T-helper 1 cell (primary cell): ENCODE results near the gene INSR.
"Not testable (repeated sequence)": the region's sequence is repeated elsewhere in the genome, so short reads cannot be mapped to it uniquely, and the experiment has no call there.

Experiments
- DNase-seq, 5 donors: peaks; one replicate each; pipeline ENCODE4 v3.0.0-alpha.2; 2012 to 2020

Gene INSR

GRCh38 chr19:7217861-7218260, 76.4 kb downstream of the INSR start:
- no peak for DNase-seq

DNA sequence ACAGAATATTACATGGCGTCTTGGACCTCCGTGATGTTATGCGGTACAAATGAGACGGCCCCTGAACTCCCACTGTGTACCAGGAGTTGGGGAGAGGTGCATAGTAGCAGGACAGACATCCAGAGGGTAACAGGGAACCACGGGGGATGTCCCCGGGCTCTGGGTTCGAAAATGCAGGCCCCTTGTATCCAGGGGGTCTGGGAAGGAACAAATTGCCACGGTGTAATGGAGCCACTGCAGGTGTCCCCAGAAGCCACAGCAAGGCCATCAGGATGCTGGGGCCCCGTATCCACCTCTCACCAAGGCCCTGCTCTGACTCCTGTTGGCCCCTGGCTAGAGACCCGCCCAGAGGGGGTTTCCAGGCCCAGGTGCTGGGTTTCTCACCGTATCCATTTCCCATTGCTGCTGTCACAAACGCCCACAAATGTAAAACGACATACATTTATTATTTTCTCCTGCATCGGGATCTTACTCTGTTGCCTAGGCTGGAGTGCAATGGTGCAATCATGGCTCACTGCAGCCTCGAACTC, 77.8 kb downstream of the INSR start:
- no peak for DNase-seq

- DNase-seq: no peak
Observed at GRCh38 chr19:7215176-7215575, 79.0 kb downstream of the INSR start.

GRCh38 chr19:7214324-7215089, 79.7 kb downstream of the INSR start:
- DNase-seq: no peak

DNA sequence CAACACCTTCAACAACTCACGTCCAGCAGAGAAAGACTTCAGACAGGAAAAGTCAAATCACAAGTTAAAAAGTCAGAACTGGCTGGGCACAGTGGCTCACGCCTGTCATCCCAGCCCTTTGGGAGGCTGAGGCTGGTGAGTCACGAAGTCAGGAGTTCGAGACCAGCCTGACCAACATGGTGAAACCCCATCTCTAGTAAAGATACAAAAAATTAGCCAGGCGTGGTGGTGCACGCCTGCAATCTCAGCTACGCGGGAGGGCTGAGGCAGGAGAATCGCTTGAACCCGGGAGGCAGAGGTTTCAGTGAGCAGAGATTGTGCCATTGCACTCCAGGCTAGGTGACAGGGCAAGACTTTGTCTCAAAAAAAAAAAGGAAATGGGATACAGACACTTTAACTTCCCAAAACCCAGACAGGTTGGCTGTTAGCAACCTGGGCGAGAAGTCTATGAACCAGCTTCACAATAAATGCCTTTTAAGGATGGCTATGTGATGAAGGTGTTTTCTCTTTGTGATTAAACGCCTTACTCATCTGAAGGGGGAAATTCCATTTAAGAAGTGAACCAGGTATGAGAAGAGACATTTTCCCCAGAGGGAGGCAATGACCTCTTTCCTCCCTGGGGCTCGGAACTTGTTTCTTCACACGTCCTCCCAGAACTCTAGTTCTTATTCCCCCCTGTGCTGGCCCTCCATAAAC, 80.4 kb downstream of the INSR start:
- DNase-seq: no peak

- DNase-seq: no peak
Observed at GRCh38 chr19:7211191-7211951, 82.8 kb downstream of the INSR start.

GRCh38 chr19:7210359-7210758, 83.9 kb downstream of the INSR start:
- DNase-seq: no peak

DNA sequence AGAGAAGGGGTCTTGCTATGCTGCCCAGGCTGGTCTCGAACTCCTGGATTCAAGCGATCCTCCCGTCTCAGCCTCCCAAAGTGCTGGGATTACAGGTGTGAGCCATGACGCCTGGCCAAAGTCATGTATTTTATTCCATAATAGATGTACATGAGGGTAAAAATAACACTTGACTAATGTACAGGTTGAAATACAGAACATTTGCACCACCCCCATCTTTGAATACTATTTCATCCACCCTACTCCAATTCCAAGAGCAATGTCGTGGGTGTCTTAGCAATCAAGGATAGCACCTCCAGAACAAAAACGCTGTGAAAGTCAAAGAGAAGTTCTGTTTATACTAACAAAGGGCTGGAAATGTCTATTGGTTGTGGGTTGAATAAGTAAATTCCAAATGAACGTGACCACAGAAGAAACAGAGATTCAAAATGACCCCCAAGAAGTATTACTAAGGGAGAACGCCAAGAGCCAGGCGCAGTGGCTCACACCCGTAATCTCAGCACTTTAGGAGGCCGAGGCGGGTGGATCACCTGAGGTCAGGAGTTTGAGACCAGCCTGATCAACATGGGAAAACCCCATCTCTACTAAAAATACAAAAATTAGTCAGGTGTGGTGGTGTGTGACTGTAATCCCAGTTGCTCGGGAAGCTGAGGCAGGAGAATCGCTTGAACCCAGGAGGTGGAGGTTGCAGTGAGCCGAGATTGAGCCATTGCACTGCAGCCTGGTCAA, 84.5 kb downstream of the INSR start:
- not testable (repeated sequence) for DNase-seq

DNA sequence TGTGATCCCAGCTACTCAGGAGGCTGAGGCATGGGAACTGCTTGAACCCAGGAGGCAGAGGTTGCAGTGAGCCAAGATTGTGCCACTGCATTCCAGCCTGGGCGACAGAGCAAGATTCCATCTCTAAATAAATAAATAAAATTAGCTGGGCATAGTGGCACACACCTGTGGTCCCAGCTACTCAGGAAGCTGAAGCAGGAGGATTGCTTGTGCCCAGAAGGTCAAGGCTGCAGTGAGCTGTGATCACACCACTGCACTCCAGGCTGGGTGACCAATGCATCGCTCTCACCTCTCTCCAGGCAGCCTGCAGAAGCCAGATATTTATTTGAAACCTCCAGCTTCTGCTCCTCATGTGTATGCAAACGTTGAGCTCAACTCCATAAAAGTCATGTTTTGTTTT, 85.2 kb downstream of the INSR start:
- DNase-seq: not testable (repeated sequence)

DNA sequence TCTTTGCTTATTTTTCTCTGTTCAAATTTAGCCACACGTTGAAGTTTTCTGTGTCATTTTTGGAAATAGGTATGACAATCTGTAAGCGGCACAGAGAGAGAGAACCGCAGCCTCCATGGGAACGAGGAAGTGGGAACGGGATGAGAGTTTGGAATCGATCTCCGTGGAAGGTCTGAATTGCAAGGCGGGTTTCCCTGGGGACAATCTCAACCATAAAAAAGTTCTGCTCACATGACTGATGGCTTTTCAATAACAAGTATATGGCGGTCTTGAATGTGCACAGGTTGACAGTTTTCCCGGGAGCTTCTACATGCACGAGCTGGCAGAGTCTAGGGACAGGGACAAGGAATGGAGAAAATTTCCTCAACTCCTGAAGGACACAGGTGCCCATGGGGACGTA, 90.9 kb downstream of the INSR start:
- no peak for DNase-seq

GRCh38 chr19:7202888-7203287, 91.3 kb downstream of the INSR start:
- no peak for DNase-seq

DNA sequence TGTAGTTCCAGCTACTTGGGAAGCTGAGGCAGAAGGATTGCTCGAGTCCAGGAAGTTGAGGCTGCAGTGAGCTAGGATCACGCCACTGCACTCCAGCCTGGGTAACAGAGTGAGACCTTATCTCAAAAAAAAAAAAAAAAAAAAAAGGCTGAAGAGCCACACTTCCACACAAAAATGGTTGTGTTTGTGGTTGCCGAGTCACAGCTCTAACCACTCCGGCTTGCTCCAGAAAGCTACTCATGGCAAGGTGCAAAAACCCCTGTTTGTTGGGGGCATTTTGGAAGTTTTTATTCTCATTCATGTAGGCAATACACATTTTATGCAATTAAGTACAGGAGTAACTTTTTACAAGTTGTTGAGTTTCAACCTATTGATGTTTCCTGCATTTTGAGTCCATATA, 93.5 kb downstream of the INSR start:
- DNase-seq: no peak

DNA sequence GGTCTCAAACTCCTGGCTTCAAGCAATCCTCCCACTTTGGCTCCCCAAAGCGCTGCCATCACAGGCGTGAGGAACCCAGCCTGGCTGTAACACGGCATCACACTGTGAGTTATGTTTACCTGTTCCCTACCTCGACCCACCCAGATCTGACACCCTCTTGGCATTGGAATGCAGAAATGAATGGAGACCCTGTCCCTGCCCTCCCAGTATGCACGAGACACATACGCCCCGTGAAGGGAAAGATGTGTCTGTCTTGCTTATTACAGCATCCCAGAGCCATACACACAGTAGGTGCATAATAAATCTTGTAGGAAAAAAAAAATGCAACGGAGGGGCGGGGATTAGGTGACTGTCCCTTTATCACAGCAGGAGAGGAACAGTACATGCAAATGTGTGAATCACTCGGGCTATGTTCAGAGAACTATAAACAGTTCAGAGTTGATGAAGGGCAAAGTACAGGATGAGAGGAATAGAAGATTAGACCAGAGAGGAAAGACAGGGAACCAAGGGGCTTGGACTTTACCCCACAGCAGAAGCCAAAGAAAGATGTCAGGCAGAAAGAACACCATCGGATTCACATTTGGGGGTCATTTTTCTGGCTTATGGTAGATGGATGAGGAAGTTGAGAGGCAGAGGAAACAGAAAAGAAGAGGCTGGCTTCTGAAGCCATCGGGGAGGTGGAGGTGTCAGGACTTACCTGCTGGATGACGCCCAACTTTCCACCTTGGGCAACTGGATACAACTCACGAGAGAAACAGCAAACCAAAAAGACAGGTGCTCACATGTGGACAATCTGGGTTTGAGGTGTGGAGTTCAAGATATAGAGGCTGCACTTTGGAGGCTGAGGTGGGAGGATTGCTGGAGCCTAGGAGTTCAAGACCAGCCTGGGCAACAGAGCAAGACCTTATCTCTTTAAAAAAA, 94.3 kb downstream of the INSR start:
- no peak for DNase-seq

DNA sequence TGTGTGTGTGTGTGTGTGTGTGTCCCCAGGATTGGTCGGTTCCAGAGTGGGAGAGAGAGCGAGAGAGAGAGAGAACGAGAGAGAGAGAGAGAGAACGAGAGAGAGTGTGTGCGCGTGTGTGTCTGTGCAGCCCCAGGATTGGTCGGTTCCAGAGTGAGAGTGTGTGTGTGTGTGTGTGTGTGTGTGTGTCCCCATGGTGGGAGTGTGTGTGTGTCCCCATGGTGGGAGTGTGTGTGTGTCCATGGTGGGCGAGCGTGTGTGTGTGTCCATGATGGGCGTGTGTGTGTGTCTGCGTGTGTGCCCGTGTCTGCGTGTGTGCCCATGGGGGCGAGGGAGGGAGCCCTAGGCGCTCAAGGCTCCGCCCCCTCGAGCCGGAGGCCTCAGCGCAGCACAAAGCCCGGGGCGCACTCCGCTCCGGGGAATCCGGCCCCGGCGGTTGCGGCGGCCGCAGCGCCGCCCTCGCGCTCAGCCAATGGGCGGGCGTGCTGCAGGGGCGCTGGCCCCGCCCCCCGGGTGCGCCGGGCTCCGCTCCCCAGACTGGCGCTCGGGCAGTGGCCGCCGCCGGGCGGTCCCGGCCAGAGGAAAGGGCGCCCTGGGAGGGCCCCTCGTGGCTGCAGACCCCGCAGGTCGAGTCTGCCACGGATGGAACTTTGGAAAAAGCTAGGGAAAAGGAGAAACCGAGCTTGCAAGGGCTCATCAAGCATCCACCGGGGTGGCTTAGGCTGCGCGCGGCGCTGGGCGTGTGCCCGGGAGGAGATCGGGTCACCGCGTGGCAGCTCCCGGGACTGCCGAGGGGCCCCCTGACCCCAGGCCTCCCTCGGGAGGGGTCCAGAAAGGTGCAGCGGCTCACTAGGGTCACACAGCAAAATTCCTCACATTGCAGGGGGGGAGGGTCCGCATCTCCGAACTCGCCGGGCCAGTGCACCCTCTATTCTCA, 96.2 kb downstream of the INSR start:
- peak; percentile 79 to 93 (median 84) for DNase-seq

DNA sequence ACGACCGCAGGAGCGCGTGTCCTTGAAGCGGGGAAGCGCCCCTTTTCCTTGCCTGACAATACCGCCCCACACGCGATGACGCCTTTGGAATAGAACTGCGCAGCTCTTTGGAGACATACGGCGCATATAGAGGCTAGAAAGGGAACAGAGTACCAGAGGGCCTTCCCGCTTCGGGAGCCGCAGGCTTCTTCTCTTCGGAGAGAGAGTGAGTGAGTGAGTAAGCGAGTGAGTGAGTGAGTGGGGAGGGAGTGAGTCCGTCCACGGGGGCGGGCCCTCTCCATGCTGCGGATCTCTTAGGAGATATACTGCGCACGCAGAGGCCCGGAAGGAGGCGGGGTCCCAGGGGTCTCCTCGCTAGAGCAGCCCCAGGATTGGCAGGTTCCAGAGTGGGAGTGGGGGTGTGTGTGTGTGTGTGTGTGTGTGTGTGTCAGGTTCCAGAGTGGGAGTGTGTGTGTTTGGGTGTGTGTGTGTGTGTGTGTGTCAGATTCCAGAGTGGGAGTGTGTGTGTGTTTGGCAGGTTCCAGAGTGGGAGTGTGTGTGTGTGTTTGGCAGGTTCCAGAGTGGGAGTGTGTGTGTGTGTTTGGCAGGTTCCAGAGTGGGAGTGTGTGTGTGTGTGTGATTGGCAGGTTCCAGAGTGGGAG, 97.0 kb downstream of the INSR start:
- DNase-seq: peak; percentile 61 to 82 (median 72)

- DNase-seq: no peak
Observed at GRCh38 chr19:7196763-7197118, 97.5 kb downstream of the INSR start.

DNA sequence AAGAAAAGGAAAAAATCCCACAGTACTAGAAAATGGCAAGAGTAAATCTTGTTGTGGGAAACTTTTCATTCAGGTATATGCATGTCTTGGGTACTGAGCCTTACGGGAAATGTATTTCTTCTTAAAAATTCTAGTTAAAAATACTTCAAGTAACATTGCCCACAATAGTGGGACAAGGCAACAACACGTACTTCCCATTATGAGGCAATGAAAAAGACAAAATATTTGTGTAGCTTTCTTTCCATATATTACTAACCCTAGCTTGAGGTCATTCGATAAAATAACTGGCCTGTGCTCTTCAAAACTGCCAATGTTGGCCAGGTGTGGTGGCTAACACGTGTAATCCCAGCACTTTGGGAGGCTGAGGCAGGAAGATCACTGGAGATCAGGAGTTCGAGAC, 99.2 kb downstream of the INSR start:
- no peak for DNase-seq

DNA sequence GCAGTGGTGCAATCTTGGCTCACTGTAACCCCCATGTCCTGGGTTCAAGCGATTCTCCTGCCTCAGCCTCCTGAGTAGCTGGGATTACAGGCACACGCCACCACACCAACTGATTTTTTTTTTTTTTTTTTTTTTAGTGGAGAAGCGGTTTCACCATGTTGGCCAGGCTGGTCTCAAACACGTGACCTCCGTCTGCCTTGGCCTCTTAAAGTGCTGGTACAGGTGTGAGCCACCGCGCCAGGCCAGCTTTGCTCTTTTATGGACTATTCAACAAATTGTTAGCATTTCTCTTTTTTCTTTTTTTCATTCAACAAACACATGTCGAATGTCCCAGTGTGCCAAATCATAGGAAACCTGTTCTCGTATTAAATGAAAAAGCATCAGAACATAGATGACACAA, 99.6 kb downstream of the INSR start:
- DNase-seq: no peak

GRCh38 chr19:7191946-7192691, 102.1 kb downstream of the INSR start:
- peak in 4 of 5 donors; percentile 13 to 55 (median 30) for DNase-seq
